ENCODE measurements around the gene TAAR9. TPM values are rescaled to one million over a fixed set of nuclear protein-coding genes. Genes with fewer than 3 reads are reported as not detected.

Gene TAAR9, protein sequence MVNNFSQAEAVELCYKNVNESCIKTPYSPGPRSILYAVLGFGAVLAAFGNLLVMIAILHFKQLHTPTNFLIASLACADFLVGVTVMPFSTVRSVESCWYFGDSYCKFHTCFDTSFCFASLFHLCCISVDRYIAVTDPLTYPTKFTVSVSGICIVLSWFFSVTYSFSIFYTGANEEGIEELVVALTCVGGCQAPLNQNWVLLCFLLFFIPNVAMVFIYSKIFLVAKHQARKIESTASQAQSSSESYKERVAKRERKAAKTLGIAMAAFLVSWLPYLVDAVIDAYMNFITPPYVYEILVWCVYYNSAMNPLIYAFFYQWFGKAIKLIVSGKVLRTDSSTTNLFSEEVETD
- not detected for total RNA-seq

DNA sequence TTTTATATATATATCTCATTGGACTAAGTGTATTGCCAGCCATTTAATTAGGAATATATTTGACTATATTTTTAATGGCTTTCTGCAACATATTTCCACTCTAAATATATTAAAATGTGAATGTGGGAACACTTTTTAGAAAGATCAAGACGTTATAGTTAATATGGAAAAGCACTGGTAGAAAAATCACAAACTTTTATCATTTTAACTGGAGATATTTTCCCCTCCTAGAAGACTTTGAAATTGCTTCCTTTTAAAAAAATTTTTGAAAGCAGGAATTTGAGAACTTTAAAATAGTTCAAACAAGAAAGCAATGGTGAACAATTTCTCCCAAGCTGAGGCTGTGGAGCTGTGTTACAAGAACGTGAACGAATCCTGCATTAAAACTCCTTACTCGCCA lies at the start of gene TAAR9:
Gene TAAR9 (plus strand): TSS at position 301 of the 400 bp plus-strand sequence. CDS start 13 bp downstream, at position 314.
- DNase-seq, result no peak

DNA sequence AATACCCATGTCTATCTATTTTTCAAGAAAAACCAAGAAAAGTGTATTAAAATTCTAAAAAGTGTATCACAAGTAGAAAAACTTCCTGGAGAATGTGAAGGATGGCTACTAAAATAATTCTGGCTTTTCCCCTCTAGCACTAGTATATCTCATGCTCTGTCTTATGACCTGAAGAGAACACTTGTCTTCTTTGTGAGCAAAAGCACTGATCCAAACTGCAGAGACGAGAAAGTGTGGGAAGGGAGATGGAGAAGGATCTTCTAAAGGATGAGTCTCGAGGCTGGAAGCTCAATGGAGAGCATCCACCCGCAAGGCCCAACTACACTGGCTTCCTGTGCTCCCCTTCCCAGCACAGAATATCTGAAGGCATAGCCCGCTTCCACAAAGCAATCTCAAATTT lies 48.7 kb upstream of the TAAR9 start:
- no peak for DNase-seq

DNA sequence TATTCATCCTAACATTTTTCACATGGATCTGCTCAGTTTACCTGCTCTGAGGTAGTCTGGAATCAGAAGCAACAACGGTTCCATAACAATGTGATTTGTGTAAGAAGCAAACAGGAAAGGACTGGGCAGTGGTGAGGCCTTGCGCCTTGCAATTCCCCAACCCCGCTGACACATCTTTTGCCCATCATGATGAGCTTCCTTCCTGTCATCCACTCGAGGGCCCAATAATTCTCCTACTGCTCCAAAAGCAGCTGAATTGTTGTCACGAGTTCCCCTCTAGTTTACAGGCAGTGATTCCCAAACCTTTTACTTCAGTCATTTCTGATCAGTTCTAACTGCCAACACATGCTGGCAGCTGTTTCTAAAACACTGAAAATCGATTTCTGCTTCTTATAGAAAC lies 48.1 kb upstream of the TAAR9 start:
- no peak for DNase-seq

GRCh38 chr6:132490478-132491204 lies 47.4 kb upstream of the TAAR9 start:
- DNase-seq, result no peak

- DNase-seq, result no peak
These were observed 46.8 kb upstream of the TAAR9 start for GRCh38 chr6:132491303-132491702.

DNA sequence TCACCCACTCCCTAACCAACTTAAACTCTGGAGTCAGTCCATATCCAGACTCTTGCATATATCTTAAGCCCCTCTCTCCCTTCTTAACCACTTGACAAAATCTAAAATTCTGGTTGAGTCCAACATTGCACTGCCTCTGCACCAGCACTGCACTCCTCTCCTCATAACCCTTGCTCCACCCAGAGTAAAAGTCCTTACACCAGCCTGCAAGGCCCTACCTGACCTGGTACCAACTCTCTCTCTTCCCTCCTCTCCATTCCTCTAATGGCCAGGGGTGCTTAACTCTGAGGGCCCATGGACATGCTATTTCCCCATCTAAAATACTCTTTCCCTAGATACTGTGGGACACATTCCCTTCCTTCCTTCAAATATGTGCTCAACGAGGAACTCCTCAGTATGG lies 46.2 kb upstream of the TAAR9 start:
- no peak for DNase-seq

DNA sequence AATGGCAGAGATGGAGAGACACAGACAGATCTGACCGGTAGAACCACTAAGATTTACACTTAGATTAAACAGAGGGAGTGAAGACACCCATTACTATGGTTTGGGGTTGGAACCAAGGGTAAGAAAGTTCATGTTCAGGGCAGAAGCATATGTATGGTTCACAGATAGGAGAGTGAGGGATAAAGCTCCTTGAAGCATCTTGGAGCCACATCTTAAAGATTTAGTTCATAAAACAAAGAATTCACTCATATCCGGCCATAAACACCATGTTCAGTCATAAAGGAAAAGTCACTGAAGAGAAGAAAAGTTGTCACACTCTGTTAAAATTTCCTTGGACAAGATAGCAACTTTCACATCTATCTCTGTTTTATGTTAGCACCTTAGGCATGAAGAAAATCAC lies 43.1 kb upstream of the TAAR9 start:
- DNase-seq, result no peak

DNA sequence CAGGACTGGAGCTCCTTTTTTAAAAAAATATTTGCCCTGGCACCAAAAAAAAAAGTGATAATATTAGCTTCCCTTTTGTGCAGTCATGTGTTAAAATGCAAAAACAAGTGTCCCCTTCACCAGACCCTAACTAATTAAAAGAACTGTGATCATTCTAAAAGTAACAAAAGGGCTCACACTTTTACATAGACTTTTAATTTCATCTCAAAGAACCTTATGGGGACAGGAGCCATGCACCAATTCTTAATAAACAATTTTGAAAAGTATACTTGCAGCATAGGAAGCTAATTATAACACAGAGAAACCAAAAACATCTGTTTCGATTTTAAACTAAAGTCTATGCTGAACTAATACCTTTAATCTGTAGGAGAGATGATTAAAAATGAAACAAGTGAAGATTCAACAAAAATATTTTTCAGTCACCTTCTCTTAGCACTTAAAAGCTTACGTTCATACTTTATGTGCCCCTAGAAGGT lies 42.4 kb upstream of the TAAR9 start:
- DNase-seq, result no peak

GRCh38 chr6:132496519-132497180 lies 41.4 kb upstream of the TAAR9 start:
- no peak for DNase-seq

DNA sequence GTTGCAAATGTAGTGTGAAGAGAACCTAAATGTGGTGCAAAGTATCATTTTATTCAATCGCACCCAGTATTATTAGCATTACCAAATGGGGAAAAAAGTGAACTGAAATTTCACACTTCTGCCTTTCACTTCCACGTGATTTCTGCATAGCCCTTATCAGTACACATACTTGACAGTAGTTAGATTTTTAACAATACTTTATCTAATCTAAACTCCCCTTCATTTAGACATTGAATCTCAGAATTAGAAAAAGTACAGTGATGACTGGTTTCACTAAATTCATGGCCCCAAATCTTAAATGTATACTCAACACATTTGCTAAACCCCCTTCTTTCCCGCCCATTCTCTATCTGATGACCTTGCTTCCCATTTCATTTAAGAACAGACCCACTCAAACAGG lies 39.4 kb upstream of the TAAR9 start:
- no peak for DNase-seq

- DNase-seq, result no peak
These were observed 38.3 kb upstream of the TAAR9 start for GRCh38 chr6:132499757-132500156.

- no peak for DNase-seq
These were observed 33.3 kb upstream of the TAAR9 start for GRCh38 chr6:132504757-132505156.

GRCh38 chr6:132505158-132505557 lies 32.9 kb upstream of the TAAR9 start:
- no peak for DNase-seq

DNA sequence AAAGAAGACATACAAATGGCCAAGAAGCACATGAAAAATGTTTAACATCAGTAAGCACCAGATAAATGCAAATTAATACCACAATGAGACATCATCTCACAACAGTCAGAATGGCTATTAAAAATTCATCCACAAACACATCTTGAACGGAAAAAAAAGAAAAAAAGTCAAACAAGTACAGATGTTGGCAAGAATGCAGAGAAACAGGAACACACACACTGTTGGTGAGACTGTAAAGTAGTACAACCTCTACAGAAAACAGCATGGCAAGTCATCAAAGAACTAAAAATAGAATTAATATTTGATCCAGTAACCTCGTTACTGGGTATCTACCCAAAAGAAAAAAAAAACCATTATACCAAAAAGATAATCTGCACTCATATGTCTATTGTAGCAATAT lies 31.6 kb upstream of the TAAR9 start:
- no peak for DNase-seq

- no peak for DNase-seq
These were observed 30.9 kb upstream of the TAAR9 start for GRCh38 chr6:132506869-132507808.

- DNase-seq, result no peak
These were observed 26.8 kb upstream of the TAAR9 start for GRCh38 chr6:132511210-132511830.

DNA sequence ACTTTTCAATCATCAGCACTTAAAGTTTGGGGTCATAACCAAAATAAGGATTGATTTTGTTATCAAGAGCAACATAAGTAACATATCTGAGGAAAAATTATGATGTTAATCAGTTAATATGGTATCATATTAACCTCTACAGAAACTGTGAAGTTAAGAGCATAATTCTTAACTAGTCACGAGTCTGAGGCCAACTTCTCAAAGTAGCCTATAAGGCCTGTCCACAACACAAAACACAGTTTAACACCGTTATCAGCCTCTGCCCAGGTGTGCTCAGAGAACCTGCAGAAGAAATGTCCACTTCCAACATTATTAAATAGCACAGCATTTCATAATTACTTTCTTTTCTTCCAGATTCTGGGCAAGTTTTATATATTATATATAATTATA lies 26.3 kb upstream of the TAAR9 start:
- DNase-seq, result no peak

- DNase-seq, result no peak
These were observed 25.8 kb upstream of the TAAR9 start for GRCh38 chr6:132512342-132512637.

DNA sequence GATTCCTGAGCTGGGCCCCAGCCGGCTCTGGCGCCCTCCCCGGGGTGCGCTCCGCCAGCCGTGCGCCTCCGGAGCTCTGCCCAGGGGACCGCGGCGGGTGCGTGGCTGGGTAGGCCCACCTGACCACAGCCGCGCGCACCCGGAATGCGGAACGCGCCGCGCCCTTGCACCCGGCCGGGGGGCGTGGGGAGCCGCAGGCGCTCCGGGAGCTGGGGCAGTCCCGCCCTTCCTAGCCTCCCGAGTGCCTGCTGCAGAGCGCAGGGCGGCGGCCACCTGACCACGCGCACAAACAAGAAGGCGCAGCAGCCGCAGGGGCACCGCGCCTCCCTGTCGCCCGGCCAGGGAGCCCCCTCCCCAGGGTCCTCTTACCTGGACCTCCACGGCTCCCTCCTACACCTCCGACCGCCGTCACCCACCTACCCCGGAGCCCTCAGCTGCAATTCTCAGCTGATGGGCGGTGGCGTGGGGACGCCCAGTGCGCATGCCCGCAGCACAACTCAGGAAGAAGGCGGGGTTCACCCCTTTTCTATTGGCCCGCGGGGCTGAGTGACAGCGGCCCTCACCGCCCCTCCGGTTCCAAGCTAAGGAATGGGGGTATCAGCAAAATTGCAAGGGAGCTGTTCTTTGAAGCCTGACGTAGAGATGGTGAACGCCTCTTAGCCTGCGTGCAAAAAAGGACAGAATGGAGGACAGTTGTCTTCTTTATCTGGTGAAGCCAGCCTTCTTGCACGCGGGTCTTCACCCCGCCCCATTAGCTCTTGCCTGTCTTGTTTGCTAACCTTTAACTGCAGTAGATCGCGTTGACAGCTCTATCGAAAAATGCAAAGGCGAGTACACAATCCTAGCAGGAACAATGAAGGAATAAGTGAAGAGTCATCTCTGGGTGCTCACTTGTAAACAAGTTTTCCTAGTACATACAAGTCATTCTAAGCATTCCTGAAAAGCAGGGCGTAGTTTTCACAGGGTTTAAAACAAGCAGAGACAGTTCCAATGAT lies 25.1 kb upstream of the TAAR9 start, which contains the start of gene STX7:
Gene STX7 (minus strand): TSS at position 479 of the 995 bp plus-strand sequence. CDS start 9,586 bp downstream, outside the sequence.
- peak; percentile 97 for DNase-seq

GRCh38 chr6:132513831-132514545 lies 24.1 kb upstream of the TAAR9 start:
- no peak for DNase-seq

Measured in tongue (tissue), 2 donors.